OCI-LY1 (cell line): ENCODE data around the gene FOXO3B.
"Not testable (repeated sequence)": the region's sequence is repeated elsewhere in the genome, so short reads cannot be mapped to it uniquely, and the experiment has no call there.

Experiments
- CTCF ChIP-seq: fragments of 200-600 bp; sonication (generic), shearing (Covaris generic); IDR thresholded peaks from 2 replicates; pipeline ENCODE4 v1.5.1; 2017; ENCODE audit warnings: mild to moderate bottlenecking, antibody characterized with exemption, low read length, moderate library complexity, mixed read lengths
- EZH2 ChIP-seq: fragments of 200-600 bp; sonication (generic), shearing (Covaris generic); IDR thresholded peaks from 2 replicates; pipeline ENCODE4 v1.8.0; 2017; ENCODE audit warnings: borderline replicate concordance, mixed run types, mild to moderate bottlenecking, antibody characterized with exemption, low read length, moderate library complexity, mixed read lengths

- TF ChIP-seq CTCF, EZH2: not testable (repeated sequence)
Observed at GRCh38 chr17:18667535-18667934, 14.6 kb downstream of the FOXO3B start.
